Tibial artery (tissue), 4 donors: ENCODE data around the gene EXOSC5.

ENCODE experiments used
- DNase-seq, 2 donors: peaks; one replicate each; pipeline ENCODE4 v3.0.0-alpha.2; 2019
- H3K27ac ChIP-seq, 2 donors: fragments of 200-600 bp; sonication (generic) in 1 of 2; 1 replicate in 1 of 2; 2 replicates in 1 of 2; pipeline ENCODE4 v1.5.1; 2018 to 2019; ENCODE audit warnings: mild to moderate bottlenecking in 1 of 2
- H3K27me3 ChIP-seq, 2 donors: fragments of 200-600 bp; sonication (generic) in 1 of 2; one replicate each; pipeline versions ENCODE4 v1.5.1 to v1.6.0; 2016 to 2019
- H3K36me3 ChIP-seq, 3 donors: fragments of 200-600 bp; sonication (generic) in 2 of 3; one replicate each; pipeline ENCODE4 v1.5.1; 2016 to 2019; ENCODE audit warnings: mild to moderate bottlenecking in 2 of 3
- H3K4me1 ChIP-seq, 4 donors: fragments of 200-600 bp; sonication (generic) in 2 of 4; 1 replicate in 3 of 4; 2 replicates in 1 of 4; pipeline ENCODE4 v1.5.1; 2016 to 2019
- H3K4me3 ChIP-seq, 2 donors: fragments of 200-600 bp; sonication (generic) in 1 of 2; 1 replicate in 1 of 2; 2 replicates in 1 of 2; pipeline ENCODE4 v1.5.1; 2018 to 2019; ENCODE audit warnings: mild to moderate bottlenecking in 2 of 2
- H3K9me3 ChIP-seq, 3 donors: fragments of 200-600 bp; sonication (generic) in 1 of 3; one replicate each; pipeline ENCODE4 v1.5.1; 2016 to 2019
- intact Hi-C: fragments of 100-400 bp; cut with DNase I; formaldehyde crosslinking; loops from one replicate; pipeline ENCODE4 v1.15.0; 2023; ENCODE audit warnings: low total_unique reads
- TF ChIP-seq, protein P1 (sequence below), 2 experiments: fragments of 200-600 bp in 1 of 2; fragments of 450-650 bp in 1 of 2; IDR thresholded peaks; one replicate each; pipeline ENCODE4 v1.5.1; 2017 to 2019; ENCODE audit warnings: antibody characterized with exemption in 2 of 2, mild to moderate bottlenecking in 1 of 2, moderate library complexity in 1 of 2

Gene EXOSC5

DNA sequence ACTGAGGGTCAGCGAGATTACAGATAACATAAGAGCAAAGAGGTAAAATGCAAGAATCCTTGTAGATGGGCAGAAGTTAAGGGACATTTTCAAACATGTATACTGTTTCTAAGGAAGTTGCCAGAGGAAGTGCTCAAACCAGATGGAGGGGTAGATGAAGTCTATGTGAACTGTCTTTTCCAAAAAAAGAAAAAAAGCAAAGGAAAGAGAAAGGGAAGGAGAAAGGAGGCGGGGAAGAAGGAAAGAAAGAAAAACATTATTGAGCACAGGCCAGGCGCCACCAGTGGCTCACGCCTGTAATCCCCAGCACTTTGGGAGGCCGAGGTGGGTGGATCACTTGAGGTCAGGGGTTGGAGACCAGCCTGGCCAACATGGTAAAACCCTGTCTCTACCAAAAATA lies 37.3 kb upstream of the EXOSC5 start:
- Histone ChIP-seq H3K4me3 (no peak overlapping the region), H3K9me3 (no peaks in the 10 kb centered on the region), H3K36me3 (peaks cover 14 to 59% (median 27%) of the 10 kb centered on the region in 3 donors), H3K27ac (no peak overlapping the region), H3K27me3 (no peaks in the 10 kb centered on the region), H3K4me1 (peaks cover 0 to 9% (median 6%) of the 10 kb centered on the region in 4 donors)
- TF ChIP-seq, protein P1, sequence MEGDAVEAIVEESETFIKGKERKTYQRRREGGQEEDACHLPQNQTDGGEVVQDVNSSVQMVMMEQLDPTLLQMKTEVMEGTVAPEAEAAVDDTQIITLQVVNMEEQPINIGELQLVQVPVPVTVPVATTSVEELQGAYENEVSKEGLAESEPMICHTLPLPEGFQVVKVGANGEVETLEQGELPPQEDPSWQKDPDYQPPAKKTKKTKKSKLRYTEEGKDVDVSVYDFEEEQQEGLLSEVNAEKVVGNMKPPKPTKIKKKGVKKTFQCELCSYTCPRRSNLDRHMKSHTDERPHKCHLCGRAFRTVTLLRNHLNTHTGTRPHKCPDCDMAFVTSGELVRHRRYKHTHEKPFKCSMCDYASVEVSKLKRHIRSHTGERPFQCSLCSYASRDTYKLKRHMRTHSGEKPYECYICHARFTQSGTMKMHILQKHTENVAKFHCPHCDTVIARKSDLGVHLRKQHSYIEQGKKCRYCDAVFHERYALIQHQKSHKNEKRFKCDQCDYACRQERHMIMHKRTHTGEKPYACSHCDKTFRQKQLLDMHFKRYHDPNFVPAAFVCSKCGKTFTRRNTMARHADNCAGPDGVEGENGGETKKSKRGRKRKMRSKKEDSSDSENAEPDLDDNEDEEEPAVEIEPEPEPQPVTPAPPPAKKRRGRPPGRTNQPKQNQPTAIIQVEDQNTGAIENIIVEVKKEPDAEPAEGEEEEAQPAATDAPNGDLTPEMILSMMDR (IDR thresholded peaks at IDR 0.05) = no peak
- DNase-seq = no peak
- intact Hi-C loops = no loop called here

DNA sequence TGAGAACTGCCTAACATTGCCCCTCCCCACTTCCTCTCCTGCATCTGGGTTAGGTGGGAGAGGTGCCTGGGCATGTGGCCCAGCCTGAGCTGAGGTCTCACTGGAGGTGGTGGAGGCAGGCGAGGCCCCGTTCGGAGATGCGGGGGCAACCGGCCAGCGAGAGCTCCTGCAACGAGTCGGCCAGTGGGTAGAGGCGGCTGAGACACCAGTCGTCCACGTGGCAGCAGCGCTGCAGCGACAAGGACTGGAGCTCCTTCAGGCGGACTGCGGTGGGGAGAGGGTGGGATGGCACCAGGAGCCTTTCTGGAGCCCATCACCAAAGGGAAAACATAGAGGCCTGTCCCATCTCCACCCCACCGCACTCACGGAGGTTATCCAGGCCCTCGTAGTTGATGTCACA lies 36.0 kb upstream of the EXOSC5 start:
- H3K9me3 ChIP-seq = no peaks in the 10 kb centered on the region
- intact Hi-C loops = no loop called here
- TF ChIP-seq, protein P1 (IDR thresholded peaks at IDR 0.05) = no peak
- H3K27me3 ChIP-seq = no peaks in the 10 kb centered on the region
- no peak overlapping the region for H3K4me3 ChIP-seq
- no peak for DNase-seq
- peaks cover 14 to 58% (median 27%) of the 10 kb centered on the region in 3 donors for H3K36me3 ChIP-seq
- H3K4me1 ChIP-seq = peaks cover 0 to 7% (median 6%) of the 10 kb centered on the region in 4 donors
- H3K27ac ChIP-seq = no peak overlapping the region

DNA sequence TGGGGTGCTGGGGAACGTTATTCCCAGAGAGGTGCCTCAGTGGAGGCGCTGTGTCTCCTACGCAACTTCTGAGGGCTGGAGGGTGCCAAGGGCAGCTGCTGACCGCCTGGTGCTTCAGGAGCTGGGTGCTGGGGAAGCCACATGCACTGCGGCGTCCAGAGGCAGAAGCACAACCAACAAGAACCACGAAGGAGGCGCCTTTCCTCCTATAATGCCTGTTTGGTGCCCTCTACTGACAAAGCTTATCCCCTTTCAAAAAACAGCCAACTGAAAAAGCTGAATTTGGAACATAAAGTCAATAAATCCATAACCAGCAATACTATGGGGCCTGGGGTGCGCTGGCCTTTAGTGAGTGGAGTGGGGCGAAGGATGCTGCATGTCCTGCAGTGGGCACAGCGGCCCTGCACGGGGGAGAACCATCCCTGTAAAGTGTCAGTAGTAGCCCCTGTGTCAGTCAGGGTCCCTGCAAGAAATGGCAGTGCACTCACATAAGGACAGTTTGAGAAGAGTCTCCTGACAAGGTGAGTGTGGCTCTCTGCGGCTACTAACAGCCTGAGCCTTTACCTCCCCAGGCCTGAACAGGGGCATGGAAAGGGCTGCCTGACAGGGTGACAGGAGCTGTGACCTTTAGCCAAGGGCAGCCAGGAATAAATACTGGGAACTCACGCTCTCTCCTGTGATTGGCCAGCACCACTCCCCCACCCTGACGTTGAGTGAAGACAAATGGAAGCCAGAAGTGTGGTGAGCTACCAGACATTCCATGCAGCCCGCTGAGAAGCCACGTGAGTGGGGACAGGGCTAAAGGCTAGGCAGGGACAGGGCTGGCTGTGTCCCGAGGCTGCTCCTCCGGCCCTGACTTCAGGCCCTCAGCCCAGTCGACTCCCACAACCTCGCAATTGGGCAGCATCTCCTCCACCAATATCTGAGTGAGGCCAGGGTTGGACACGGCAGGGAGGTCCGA lies 34.5 kb upstream of the EXOSC5 start:
- Histone ChIP-seq H3K4me1 (peaks cover 0 to 21% (median 18%) of the 10 kb centered on the region in 4 donors), H3K4me3 (no peak overlapping the region), H3K27me3 (no peaks in the 10 kb centered on the region), H3K27ac (no peak overlapping the region), H3K36me3 (peaks cover 14 to 49% (median 27%) of the 10 kb centered on the region in 3 donors), H3K9me3 (no peaks in the 10 kb centered on the region)
- TF ChIP-seq, protein P1 (IDR thresholded peaks at IDR 0.05) = no peak
- intact Hi-C loops = no loop called here
- DNase-seq = no peak

DNA sequence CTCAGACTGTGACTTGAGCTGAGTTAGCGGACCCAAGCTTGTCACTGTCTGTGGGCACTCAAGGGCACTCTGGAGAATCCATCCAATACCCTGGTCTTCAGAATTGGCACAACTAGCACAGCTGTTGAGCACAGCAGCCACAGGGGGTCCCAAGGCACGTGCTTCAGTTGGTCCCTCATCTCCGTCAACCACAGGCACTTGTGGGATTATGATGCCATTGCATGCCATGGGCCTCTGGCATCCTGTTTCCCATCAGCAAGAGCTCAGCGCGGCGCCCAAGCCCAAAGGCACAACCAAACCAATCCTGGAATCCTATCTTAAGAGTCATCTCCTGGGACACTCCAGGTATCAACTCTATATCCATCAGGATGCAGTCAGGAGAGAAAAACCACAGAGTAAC lies 33.8 kb upstream of the EXOSC5 start:
- H3K27me3 ChIP-seq = no peaks in the 10 kb centered on the region
- TF ChIP-seq, protein P1 (IDR thresholded peaks at IDR 0.05) = no peak
- no peak for DNase-seq
- intact Hi-C loops = no loop called here
- no peak overlapping the region for H3K27ac ChIP-seq
- peaks cover 0 to 26% (median 25%) of the 10 kb centered on the region in 4 donors for H3K4me1 ChIP-seq
- H3K9me3 ChIP-seq = no peaks in the 10 kb centered on the region
- H3K4me3 ChIP-seq = no peak overlapping the region
- H3K36me3 ChIP-seq = peaks cover 14 to 48% (median 32%) of the 10 kb centered on the region in 3 donors

DNA sequence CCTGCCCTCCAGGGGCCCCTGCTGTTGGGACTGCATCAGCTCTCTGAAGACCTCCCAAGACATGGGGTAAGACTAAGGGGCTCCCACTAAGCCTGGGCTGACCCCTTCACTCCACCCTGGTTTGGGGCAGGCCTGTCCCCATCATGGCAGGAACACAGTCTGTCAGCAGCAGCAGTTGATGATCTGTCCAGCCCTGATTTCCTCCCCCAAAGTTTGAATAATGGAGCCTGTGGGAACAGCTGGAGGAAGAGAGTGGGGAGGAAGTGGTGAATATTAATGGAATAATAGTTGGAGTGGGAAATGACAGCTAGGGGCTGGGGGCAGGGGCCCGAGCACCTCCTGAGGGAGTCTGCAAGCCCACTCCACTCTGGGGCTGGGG lies 31.3 kb upstream of the EXOSC5 start:
- intact Hi-C loops = loop anchor here (10.0 kb wide), 1 partner anchor 64 kb away; the partner anchor contains the start of gene B9D2

More for the DNA sequence above, 31.3 kb upstream of the EXOSC5 start:
- Histone ChIP-seq H3K4me1 (peaks cover 0 to 28% (median 25%) of the 10 kb centered on the region in 4 donors), H3K9me3 (no peaks in the 10 kb centered on the region), H3K36me3 (peaks cover 24 to 60% (median 43%) of the 10 kb centered on the region in 3 donors), H3K27ac (peak overlapping the region; percentile 78), H3K4me3 (peak overlapping the region; percentile 49 to 63), H3K27me3 (no peaks in the 10 kb centered on the region)
- TF ChIP-seq, protein P1 (IDR thresholded peaks at IDR 0.05) = no peak
- DNase-seq = no peak
